ENCODE measurements around the gene SLCO4A1. TPM values are rescaled to one million over a fixed set of nuclear protein-coding genes. Genes with fewer than 3 reads are reported as not detected.

The SLCO4A1 gene, protein sequence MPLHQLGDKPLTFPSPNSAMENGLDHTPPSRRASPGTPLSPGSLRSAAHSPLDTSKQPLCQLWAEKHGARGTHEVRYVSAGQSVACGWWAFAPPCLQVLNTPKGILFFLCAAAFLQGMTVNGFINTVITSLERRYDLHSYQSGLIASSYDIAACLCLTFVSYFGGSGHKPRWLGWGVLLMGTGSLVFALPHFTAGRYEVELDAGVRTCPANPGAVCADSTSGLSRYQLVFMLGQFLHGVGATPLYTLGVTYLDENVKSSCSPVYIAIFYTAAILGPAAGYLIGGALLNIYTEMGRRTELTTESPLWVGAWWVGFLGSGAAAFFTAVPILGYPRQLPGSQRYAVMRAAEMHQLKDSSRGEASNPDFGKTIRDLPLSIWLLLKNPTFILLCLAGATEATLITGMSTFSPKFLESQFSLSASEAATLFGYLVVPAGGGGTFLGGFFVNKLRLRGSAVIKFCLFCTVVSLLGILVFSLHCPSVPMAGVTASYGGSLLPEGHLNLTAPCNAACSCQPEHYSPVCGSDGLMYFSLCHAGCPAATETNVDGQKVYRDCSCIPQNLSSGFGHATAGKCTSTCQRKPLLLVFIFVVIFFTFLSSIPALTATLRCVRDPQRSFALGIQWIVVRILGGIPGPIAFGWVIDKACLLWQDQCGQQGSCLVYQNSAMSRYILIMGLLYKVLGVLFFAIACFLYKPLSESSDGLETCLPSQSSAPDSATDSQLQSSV
- total RNA-seq, result 0.57 and 4.8 TPM in 2 replicates

DNA sequence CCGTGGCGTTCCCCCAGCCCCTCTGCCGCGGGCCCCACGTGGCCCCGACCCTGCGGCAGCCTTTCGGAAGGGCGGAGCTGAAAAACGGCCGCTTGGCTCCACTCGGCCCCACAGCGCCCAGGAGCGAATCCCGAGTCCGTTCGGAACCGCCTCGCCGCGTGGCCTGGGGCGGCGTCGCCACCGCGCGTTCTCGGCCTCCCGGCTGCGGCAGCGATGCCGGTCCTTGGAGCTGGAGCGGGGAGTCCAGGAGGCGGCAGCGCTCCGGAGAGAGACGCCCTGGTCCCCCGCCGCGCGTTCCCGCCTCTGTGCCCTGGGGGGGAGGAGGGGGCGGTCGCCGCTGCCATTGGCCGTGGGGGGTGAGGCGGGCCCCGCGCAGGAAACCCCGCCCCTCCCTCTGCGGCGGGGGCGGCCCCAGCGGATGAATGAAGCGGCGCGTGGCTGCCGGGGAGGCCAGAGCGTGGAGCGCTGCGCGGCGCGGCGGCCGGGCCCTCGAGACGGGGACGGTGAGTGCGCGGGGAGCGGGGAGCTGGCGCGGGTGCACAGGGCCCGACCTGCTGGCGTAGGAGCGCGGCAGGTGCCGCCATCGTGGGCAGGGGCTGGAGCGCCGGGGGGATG, at the start of gene SLCO4A1:
Gene SLCO4A1 (plus strand): TSS at position 453 of the 615 bp plus-strand sequence. CDS start 13,952 bp downstream, outside the sequence.

DNA sequence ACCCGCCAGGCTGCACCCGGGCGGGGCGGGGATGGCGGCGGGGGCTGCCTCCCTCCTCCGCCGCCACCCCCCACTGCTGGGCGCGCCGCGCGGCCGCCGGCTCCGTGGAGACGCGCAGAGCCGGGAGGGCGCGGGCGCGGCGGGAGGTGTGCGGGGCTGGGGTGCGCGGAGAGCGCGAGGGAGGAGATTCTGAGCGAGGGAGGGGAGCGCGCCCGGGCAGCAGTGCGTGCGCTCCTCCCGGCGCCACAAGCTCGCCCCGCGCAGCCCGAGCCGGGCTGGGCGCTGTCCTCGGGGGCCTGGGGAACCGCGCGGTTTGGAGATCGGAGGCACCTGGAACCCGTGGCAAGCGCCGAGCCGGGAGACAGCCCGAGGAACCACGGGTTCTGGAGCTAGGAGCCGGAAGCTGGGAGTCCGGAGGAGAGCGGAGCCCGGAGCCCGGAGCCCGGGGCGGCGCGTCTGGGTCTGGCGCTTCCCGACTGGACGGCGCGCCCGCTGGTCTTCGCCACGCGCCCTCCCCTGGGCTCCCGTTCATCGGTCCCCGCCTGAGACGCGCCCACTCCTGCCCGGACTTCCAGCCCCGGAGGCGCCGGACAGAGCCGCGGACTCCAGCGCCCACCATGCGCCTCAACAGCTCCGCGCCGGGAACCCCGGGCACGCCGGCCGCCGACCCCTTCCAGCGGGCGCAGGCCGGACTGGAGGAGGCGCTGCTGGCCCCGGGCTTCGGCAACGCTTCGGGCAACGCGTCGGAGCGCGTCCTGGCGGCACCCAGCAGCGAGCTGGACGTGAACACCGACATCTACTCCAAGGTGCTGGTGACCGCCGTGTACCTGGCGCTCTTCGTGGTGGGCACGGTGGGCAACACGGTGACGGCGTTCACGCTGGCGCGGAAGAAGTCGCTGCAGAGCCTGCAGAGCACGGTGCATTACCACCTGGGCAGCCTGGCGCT, 66.6 kb downstream of the SLCO4A1 start, which contains the start of gene NTSR1:
Gene NTSR1 (plus strand): TSS at position 246 of the 946 bp plus-strand sequence. CDS start 372 bp downstream, at position 618.

Other genes starting within 250 kb of the SLCO4A1 start
- 1.0 and 3.2 TPM in 2 replicates for gene CABLES2, start 235.2 kb upstream of the SLCO4A1 start, total RNA-seq
- under 0.01 and 1.1 TPM in 2 replicates for gene RBBP8NL, start 215.0 kb upstream of the SLCO4A1 start, total RNA-seq
- not detected in 2 replicates for gene GATA5, start 166.5 kb upstream of the SLCO4A1 start, total RNA-seq
- under 0.01 TPM in 1 of 2 replicates, not detected in the other for gene NTSR1, start 66.3 kb downstream of the SLCO4A1 start, total RNA-seq
- 15.7 and 24.3 TPM in 2 replicates for gene MRGBP, start 154.0 kb downstream of the SLCO4A1 start, total RNA-seq
- gene OGFR, start 162.3 kb downstream of the SLCO4A1 start, total RNA-seq, result 13.7 and 26.3 TPM in 2 replicates
- 0.14 and 1.7 TPM in 2 replicates for gene COL9A3, start 174.5 kb downstream of the SLCO4A1 start, total RNA-seq
- 12.0 and 13.7 TPM in 2 replicates for gene TCFL5, start 219.3 kb downstream of the SLCO4A1 start, total RNA-seq